GM12865 (cell line): ENCODE results near the gene RAP1GAP.

Source experiments
- DNase-seq: peaks from one replicate; pipeline ENCODE4 v3.0.0; 2010; ENCODE audit warnings: low read depth
- H3K4me3 ChIP-seq: 2 replicates; pipeline ENCODE4 v1.5.1; 2011; ENCODE audit warnings: mild to moderate bottlenecking, low read depth, low read length, control low read depth
- TF ChIP-seq, protein P1 (sequence below): IDR thresholded peaks from 2 replicates; pipeline ENCODE4 v1.5.1; 2011; ENCODE audit warnings: low read length, control low read depth, low read depth, inconsistent platforms; ENCODE audit not compliant: insufficient read depth; ENCODE audit errors: missing control alignments

Gene RAP1GAP

DNA sequence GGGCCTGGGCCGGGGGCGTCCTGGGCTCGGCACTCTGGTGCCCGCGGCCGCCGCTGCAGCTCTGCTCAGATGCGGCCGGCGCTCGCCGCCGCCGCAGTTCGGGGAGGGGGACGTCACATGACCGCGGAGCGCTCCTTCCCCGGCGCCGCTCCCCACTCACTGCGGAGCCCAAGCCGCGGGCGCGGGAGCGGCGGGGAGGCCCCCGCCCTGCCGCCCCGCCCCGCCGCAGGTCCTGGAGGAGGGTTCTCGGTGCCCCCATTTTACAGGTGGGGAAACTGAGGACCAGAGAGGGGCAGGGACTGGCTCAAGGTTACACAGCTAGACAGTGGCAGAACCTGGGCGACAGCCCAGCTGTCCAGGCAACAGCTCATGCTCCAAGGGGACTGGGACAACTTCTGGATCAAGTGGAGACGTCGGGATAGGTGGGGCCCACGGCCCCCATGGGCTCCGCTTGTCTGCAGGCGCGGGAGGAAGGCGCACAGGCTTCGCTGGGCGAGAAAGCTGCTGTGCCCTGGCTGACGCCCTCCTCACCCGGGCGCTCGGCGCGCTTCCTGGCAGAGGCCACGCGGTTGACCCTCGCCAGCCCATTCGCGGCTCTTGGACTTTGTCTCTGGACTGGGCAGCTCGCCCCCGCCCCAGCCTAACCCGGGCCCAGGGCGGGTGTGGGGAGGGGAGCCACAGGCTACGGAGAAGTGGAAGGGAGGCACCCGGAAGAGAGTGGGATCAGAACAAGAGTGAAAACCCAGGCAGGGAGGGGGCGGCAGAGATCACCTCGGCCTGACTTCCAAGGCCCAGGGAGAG is at the start of gene RAP1GAP:
Gene RAP1GAP (minus strand): TSS at position 100 of the 801 bp plus-strand sequence. CDS start 49,325 bp downstream, outside the sequence.
- DNase-seq, result no peak
- TF ChIP-seq, protein P1, sequence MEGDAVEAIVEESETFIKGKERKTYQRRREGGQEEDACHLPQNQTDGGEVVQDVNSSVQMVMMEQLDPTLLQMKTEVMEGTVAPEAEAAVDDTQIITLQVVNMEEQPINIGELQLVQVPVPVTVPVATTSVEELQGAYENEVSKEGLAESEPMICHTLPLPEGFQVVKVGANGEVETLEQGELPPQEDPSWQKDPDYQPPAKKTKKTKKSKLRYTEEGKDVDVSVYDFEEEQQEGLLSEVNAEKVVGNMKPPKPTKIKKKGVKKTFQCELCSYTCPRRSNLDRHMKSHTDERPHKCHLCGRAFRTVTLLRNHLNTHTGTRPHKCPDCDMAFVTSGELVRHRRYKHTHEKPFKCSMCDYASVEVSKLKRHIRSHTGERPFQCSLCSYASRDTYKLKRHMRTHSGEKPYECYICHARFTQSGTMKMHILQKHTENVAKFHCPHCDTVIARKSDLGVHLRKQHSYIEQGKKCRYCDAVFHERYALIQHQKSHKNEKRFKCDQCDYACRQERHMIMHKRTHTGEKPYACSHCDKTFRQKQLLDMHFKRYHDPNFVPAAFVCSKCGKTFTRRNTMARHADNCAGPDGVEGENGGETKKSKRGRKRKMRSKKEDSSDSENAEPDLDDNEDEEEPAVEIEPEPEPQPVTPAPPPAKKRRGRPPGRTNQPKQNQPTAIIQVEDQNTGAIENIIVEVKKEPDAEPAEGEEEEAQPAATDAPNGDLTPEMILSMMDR, result no peak
- H3K4me3 ChIP-seq, result no peak within 1 kb of the TSS

DNA sequence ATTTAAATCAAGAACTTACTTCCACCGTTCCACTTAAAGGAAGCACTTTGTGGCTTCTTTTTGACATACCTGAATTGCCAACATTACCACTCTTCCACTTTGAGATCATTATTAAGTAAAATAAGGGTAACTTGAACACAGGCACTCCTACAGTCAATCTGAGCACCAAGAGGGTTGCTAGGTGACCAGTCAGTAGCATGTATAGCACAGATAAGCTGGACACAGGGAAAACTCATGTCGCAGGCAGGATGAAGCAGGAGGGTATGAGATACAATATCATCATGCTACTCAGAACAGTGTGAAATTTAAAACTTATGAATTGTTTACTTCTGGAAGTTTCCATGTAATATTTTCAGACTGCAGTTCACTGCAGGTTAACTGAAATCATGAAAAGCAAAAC is 47.0 kb upstream of the RAP1GAP start:
- H3K4me3 ChIP-seq, result no peak overlapping the region
- TF ChIP-seq, protein P1, result no peak
- no peak for DNase-seq

DNA sequence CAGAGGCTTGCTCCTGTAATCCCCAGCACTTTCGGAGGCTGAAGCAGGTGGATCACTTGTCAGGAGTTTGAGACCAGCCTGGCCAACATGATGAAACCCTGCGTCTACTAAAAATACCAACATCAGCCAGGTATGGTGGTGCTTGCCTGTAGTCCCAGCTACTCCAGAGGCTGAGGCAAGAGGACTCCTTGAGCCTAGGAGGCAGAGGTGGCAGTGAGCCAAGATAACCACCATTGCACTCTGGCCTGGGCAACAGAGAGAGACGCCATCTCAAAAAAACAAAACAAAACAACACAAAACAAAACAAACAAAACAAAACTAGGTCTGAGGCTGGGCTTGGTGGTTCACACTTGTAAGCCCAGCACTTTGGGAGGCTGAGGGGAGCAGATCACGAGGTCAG is 38.7 kb upstream of the RAP1GAP start:
- TF ChIP-seq, protein P1, result no peak
- no peak overlapping the region for H3K4me3 ChIP-seq
- no peak for DNase-seq

DNA sequence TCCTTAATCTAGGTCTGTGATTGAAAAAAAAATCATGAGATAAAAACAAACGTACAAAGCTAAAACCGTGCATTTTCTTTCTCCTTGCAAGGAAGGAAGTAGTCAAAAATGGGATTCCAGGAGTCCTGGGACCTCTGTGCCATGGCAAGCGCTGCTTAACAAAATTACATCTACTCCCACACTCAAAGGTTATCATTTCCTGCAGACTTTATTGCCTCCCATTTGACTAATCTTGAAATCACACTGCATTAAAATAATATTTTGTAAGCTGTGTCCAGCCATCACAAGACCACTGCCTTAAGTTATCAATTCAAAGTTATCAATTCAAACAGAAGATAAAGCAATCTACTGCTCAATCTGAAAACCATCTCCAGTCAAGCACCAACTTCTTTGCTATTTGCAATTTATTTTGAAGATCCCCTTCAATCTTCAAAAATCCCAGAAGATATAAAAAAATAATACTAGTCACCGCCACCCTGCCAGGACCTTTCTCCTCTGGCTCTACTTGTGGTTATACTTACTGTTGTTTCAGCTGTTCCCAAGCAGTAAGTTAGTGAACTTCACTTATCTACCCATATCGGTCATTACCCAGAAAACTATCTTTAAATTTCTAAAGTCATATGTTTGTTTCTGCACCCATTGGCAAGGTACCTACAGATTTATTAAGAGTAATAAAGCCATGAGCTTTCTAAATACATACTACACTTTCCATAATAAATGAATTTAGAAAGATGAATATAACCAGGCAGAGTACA is 38.1 kb upstream of the RAP1GAP start:
- DNase-seq, result no peak
- TF ChIP-seq, protein P1, result no peak
- no peak overlapping the region for H3K4me3 ChIP-seq

DNA sequence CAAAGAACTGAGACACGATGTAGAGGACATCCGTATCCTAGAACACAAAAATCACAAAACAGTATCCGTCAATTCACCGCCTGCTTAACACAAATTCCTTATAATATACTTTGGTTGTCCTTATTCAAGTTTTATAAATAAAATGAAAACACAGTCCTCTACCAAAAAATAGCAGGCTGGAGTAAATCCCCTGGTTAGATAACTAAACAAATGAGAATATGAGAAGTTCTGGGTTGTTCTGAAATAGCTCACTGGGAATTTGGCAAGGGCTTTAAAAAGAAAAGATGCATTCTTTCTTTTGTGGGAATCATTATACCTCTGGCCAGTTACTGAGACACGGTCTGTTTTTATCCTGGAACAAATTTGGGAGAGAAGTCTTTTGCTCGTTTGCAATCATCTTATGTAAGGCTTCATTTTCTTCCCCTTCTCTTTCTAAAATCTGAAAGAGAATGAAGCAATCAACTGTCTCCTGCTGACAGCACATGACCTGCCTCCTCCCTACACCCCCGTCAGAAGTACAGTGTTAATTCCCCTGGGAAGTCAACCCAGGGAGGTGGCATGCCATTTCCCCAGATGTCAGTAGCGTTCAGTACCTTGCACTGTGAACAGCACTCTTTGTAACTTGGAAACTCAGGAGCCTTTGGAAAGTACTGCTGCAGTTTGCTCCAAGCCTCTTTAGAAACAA is 37.1 kb upstream of the RAP1GAP start:
- TF ChIP-seq, protein P1, result no peak
- H3K4me3 ChIP-seq, result no peak overlapping the region
- DNase-seq, result peak; percentile 18

DNA sequence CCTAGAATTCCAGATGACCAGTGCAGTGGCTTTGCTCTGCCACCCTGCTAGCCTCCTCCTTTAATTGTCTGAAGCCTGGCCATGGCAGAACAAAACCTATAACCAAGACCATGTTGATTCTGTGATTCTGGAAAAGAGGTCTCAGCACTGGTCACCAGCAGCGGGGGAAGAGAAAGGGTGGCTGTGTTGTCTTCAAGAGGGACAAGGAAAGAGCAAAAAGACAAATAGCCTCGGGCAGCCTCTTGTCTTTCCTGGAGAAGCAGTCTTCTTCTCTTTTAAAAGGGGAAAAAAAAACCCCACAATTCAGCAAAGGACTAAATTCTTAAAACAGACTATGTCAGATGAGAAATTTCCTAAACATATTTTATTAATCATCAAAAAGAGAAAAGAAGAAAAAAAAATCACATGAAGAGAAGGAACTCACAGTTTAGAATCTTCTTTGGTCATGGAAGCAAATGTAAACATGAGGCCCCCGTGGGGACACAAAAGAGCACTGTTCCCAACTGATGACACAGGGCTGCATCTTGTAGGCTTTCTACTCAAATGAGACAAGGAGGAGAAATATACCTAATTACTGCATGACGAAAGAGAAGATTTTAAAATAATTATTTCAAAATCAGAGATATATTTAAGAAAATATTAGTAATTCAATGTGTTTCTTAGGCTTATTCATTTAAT is 36.3 kb upstream of the RAP1GAP start:
- H3K4me3 ChIP-seq, result no peak overlapping the region
- DNase-seq, result no peak
- TF ChIP-seq, protein P1, result no peak
